ENCODE results near the gene MAGI2. TPM values are rescaled to one million over a fixed set of nuclear protein-coding genes. Genes with fewer than 3 reads are reported as not detected.

Gene MAGI2
- total RNA-seq, 2 donors from 2014 or later = 3.9 to 10.5 TPM

DNA sequence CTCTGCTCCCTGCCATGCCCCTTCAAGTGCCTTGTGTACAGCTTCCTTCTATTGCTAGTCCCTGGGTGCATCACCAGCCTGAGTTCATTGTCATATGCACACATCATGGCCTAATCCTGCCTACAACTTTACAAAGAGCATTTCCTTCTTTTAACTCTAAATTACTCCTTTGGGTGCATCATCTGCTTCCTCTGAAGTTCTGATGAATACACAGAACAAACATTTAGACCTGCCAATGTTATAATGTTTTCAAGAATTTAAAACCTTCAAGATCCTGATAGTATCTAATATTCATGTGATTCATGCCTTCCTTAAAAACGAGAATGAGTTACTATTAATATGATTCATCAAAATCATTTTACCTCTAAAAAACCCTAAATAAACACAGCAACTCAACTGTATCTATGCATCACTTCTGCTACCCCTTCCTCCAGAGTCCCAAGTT lies 357.1 kb downstream of the MAGI2 start:
- H3K4me3 ChIP-seq = no peak overlapping the region
- WGBS, 2 donors = 26 to 29% methylated on average over 1 of the region's 1 CpG
- ATAC-seq (no peak), DNase-seq (no peak)
- intact Hi-C loops (cut with DNase I) = no loop called here
- H3K9me3 ChIP-seq = no peaks in the 10 kb centered on the region
- H3K27me3 ChIP-seq = no peaks in the 10 kb centered on the region
- H3K27ac ChIP-seq = no peak overlapping the region
- no peaks in the 10 kb centered on the region for H3K4me1 ChIP-seq
- TF ChIP-seq, protein P1, sequence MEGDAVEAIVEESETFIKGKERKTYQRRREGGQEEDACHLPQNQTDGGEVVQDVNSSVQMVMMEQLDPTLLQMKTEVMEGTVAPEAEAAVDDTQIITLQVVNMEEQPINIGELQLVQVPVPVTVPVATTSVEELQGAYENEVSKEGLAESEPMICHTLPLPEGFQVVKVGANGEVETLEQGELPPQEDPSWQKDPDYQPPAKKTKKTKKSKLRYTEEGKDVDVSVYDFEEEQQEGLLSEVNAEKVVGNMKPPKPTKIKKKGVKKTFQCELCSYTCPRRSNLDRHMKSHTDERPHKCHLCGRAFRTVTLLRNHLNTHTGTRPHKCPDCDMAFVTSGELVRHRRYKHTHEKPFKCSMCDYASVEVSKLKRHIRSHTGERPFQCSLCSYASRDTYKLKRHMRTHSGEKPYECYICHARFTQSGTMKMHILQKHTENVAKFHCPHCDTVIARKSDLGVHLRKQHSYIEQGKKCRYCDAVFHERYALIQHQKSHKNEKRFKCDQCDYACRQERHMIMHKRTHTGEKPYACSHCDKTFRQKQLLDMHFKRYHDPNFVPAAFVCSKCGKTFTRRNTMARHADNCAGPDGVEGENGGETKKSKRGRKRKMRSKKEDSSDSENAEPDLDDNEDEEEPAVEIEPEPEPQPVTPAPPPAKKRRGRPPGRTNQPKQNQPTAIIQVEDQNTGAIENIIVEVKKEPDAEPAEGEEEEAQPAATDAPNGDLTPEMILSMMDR (IDR thresholded peaks at IDR 0.05) = no peak
- no peak for TF ChIP-seq POLR2A (IDR thresholded peaks at IDR 0.05)
- H3K36me3 ChIP-seq (replicated peaks in 1 of 2; ENCODE audit: insufficient read depth in 1 of 2, low read depth in 2 of 2) = no peaks in the 10 kb centered on the region

DNA sequence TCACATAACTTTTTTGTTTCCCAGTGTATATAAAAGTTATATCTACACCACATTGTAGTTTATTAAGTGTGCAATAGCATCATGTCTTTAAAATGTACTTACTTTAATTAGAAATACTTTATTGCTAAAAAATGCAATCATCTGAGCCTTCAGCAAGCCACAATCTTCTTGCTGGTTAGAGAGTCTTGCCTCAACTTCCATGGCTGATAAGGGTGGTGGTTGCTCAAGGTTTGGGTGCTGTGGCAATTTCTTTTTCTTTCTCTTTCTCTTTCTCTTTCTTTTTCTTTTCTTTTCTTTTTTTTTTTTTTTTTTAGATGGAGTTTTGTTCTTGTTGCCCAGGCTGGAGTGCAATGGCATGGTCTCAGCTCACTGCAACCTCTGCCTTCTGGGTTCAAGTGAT lies 360.0 kb downstream of the MAGI2 start:
- no peak overlapping the region for H3K4me3 ChIP-seq
- H3K27me3 ChIP-seq = no peaks in the 10 kb centered on the region
- H3K27ac ChIP-seq = no peak overlapping the region
- TF ChIP-seq, protein P1 (IDR thresholded peaks at IDR 0.05) = no peak
- no peak for TF ChIP-seq POLR2A (IDR thresholded peaks at IDR 0.05)
- ATAC-seq (no peak), DNase-seq (no peak)
- no peaks in the 10 kb centered on the region for H3K9me3 ChIP-seq
- no peaks in the 10 kb centered on the region for H3K4me1 ChIP-seq
- no peaks in the 10 kb centered on the region for H3K36me3 ChIP-seq (replicated peaks in 1 of 2; ENCODE audit: insufficient read depth in 1 of 2, low read depth in 2 of 2)
- intact Hi-C loops (cut with DNase I) = no loop called here

DNA sequence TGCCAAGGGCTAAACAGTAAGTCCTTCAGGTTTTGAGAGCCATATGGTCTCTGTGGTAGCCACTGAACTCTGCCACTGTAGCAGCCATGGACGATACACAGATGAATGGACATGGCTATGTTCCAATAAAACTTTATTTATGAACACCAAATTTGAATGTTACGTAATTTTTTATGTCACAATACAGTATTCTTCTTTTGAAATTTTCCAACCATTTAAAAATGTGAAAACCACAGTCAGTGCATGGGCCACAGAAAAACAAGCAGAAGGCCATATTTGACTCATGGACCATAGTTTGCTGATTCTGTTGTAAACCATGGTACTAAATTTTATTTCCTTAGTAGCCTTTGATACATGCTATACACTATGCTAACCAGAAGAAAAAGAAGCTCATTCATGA lies 361.8 kb downstream of the MAGI2 start:
- WGBS, 2 donors = 64 to 66% methylated on average over 2 of the region's 2 CpGs

DNA sequence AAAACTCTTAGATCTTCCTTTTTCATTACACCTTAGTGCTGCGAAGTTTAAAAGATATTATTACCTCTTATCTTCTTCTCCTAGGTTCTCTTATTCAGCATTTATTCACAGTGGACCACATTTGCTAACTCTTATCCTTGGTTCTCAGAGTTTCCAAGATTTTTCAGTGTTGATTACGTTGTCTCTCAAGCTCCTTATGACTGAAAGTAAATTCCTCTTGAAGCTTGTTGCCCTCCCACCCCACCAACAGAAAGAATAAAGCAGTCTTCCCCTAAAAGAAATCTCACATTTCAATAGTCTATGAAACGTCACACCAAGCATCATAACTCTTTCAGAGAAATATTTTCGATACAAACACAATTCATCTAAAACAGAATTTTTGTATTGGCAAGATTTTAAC lies 362.5 kb downstream of the MAGI2 start:
- H3K9me3 ChIP-seq = no peaks in the 10 kb centered on the region
- TF ChIP-seq POLR2A (IDR thresholded peaks at IDR 0.05) = no peak
- TF ChIP-seq, protein P1 (IDR thresholded peaks at IDR 0.05) = no peak
- DNase-seq (no peak), ATAC-seq (no peak)
- 59 to 61% methylated on average over 4 of the region's 4 CpGs for WGBS, 2 donors
- H3K27me3 ChIP-seq = no peaks in the 10 kb centered on the region
- no peak overlapping the region for H3K4me3 ChIP-seq
- no peaks in the 10 kb centered on the region for H3K36me3 ChIP-seq (replicated peaks in 1 of 2; ENCODE audit: insufficient read depth in 1 of 2, low read depth in 2 of 2)
- H3K27ac ChIP-seq = no peak overlapping the region
- intact Hi-C loops (cut with DNase I) = no loop called here
- H3K4me1 ChIP-seq = no peaks in the 10 kb centered on the region

More for the DNA sequence above, 361.8 kb downstream of the MAGI2 start:
- Histone ChIP-seq H3K4me1 (no peaks in the 10 kb centered on the region), H3K9me3 (no peaks in the 10 kb centered on the region), H3K27me3 (no peaks in the 10 kb centered on the region), H3K4me3 (no peak overlapping the region), H3K27ac (no peak overlapping the region), H3K36me3 (replicated peaks in 1 of 2; ENCODE audit: insufficient read depth in 1 of 2, low read depth in 2 of 2) (no peaks in the 10 kb centered on the region)
- ATAC-seq = no peak
- TF ChIP-seq, protein P1 (IDR thresholded peaks at IDR 0.05) = no peak
- no peak for TF ChIP-seq POLR2A (IDR thresholded peaks at IDR 0.05)
- DNase-seq = no peak
- intact Hi-C loops (cut with DNase I) = no loop called here

DNA sequence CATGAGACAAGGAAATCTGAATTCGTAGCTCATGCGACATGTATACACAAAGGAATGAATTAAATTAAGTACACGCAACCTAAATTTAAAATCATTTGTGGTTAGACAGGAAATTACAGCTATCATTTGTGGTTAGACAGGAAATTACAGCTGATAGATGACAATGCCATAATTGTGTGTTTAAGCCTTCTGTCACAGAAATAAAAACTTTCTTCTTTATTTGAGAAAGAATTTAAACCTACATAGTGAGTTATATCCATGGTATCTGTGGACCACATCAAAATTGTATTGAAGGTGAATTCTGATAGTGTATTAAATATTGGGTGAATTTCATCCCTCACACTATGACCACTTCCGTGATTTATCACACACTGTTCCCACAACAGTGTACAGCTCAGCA lies 362.9 kb downstream of the MAGI2 start:
- no peaks in the 10 kb centered on the region for H3K4me1 ChIP-seq
- no peaks in the 10 kb centered on the region for H3K9me3 ChIP-seq
- ATAC-seq = no peak
- intact Hi-C loops (cut with DNase I) = no loop called here
- H3K4me3 ChIP-seq = no peak overlapping the region
- TF ChIP-seq, protein P1 (IDR thresholded peaks at IDR 0.05) = no peak
- no peak for TF ChIP-seq POLR2A (IDR thresholded peaks at IDR 0.05)
- no peaks in the 10 kb centered on the region for H3K36me3 ChIP-seq (replicated peaks in 1 of 2; ENCODE audit: insufficient read depth in 1 of 2, low read depth in 2 of 2)
- H3K27ac ChIP-seq = no peak overlapping the region
- WGBS, 2 donors = 56 to 65% methylated on average over 4 of the region's 4 CpGs
- no peaks in the 10 kb centered on the region for H3K27me3 ChIP-seq
- no peak for DNase-seq

All from body of pancreas (tissue), 4 donors.